Loucy (cell line): ENCODE measurements around the gene ACTL6B.

Experiments used
- EZH2phosphoT487 ChIP-seq: fragments of 200-600 bp; IDR thresholded peaks from 2 replicates; pipeline ENCODE4 v1.6.1; 2018; ENCODE audit warnings: antibody characterized with exemption, mild to moderate bottlenecking, moderate library complexity, borderline replicate concordance
- TF ChIP-seq, protein P1 (sequence below): fragments of 200-600 bp; sonication (generic); conservative IDR thresholded peaks from 2 replicates; pipeline ENCODE4 v1.5.1; 2014; ENCODE audit warnings: mild to moderate bottlenecking, antibody characterized with exemption, low read length

DNA sequence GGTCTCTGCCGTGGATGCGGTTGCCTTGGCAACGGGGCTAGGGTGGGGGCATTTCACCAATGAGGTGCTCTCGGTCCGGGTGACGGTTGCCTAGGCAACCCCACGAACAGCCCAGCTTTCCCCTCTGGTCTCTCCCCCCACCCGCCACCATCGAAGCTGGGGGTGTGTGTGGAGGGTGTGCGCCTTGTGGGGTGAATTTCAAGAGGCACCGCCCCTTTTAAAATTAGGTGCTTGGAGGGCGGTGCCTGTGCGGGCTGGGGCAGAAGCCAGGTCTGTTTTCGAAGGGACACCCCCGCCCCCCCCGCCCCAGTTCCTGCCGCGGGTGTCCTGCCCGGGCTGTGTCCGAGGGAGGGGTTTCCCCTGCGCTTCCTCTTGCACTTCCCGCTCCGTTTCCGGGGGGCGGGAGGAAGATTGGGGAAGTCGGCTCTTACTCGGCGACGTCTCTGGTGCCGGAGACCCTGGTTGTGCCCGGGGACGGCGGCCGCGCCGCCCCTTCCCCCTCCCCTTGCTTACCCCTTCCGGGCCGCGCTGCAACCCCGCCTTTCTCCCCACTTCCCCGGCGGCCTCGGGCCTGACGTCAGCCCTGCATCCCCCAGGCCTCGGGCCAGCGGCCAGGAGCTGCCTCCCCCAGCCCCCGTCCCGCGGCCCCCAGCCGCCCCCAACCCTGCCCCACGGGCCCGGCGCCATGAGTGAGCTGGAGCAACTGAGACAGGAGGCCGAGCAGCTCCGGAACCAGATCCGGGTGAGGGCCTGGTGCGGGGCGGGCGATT lies 19.5 kb upstream of the ACTL6B start:
- TF ChIP-seq, protein P1, sequence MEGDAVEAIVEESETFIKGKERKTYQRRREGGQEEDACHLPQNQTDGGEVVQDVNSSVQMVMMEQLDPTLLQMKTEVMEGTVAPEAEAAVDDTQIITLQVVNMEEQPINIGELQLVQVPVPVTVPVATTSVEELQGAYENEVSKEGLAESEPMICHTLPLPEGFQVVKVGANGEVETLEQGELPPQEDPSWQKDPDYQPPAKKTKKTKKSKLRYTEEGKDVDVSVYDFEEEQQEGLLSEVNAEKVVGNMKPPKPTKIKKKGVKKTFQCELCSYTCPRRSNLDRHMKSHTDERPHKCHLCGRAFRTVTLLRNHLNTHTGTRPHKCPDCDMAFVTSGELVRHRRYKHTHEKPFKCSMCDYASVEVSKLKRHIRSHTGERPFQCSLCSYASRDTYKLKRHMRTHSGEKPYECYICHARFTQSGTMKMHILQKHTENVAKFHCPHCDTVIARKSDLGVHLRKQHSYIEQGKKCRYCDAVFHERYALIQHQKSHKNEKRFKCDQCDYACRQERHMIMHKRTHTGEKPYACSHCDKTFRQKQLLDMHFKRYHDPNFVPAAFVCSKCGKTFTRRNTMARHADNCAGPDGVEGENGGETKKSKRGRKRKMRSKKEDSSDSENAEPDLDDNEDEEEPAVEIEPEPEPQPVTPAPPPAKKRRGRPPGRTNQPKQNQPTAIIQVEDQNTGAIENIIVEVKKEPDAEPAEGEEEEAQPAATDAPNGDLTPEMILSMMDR = no peak
- no peak for TF ChIP-seq EZH2phosphoT487
